GM19351 (cell line): ENCODE results near the gene HECW1.
"Not testable (repeated sequence)": the region's sequence is repeated elsewhere in the genome, so short reads cannot be mapped to it uniquely, and the experiment has no call there.

ENCODE experiments used
- ATAC-seq: cut with Tn5 transposase; IDR thresholded peaks from one replicate; pipeline ENCODE4 v1.9.1; 2021; ENCODE audit warnings: mild to moderate bottlenecking, moderate library complexity; ENCODE audit not compliant: unreplicated experiment

HECW1 gene

DNA sequence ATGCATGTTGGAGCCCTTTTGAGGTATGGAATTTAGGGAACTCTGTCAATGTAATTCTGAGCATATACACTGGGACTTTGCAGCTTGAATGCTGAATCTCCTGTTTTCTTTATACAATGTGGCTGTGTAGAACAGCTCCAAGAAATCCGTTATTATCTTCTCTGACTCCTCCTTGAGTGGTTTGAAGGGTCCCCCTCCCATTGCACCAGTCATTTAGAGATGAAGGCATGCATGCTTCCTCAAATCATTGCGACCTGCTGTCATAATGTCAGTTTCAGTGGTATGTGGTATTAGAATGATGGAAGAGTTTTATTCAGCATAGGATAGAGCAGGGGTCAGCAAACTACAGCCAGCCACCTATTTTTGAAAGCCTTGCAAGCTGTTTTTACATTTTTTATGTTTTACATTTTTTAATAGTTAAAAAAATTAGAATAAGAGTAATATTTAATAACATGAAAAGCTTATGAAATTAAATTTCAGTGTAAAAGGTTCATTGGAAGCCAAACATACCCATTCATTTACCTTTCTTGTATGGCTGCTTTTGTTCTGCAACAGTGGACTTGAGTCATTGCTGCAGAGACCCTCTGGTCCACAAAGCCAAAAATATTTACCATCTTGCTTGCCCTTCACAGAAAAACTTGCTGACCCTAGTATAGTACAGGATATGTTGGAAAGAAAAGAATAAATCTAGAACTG lies 478.6 kb downstream of the HECW1 start:
- peak; percentile 75 for ATAC-seq

DNA sequence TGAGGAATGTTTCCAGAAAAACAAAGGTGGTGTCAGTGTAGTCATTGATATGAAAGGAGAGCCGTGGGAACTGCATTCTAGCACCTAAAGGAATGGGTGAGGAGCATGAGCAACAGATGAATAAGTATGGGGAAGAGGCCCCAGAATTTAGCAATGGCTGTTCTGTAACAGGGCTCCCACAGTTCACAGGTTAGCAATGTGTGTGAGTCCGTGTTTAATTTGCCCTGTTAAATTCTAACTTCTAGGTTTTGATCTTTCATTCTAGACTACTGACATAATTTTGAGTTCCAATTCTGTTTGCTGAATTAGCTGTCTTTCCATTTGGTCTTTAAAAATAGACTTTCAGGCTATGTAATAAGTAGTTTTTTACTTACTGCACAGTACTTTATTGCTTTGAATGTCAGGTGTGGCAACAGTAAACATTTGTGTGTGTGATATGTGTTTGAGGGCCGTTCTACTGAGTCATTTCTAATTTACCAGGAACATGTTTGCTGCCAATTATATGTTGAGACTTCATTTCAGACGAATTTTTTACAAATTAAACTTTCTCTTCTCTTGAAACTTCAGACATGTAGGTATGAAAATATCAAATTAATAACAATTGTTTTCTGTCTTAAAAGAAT lies 479.2 kb downstream of the HECW1 start:
- peak; percentile 19 for ATAC-seq

GRCh38 chr7:43592326-43592725 lies 479.9 kb downstream of the HECW1 start:
- ATAC-seq: no peak

GRCh38 chr7:43593010-43593409 lies 480.6 kb downstream of the HECW1 start:
- ATAC-seq: no peak

- ATAC-seq: no peak
Measured at GRCh38 chr7:43594020-43594419, 481.6 kb downstream of the HECW1 start.

- ATAC-seq: not testable (repeated sequence)
Measured at GRCh38 chr7:43596426-43596825, 484.0 kb downstream of the HECW1 start.

- ATAC-seq: no peak
Measured at GRCh38 chr7:43600056-43600455, 487.6 kb downstream of the HECW1 start.

DNA sequence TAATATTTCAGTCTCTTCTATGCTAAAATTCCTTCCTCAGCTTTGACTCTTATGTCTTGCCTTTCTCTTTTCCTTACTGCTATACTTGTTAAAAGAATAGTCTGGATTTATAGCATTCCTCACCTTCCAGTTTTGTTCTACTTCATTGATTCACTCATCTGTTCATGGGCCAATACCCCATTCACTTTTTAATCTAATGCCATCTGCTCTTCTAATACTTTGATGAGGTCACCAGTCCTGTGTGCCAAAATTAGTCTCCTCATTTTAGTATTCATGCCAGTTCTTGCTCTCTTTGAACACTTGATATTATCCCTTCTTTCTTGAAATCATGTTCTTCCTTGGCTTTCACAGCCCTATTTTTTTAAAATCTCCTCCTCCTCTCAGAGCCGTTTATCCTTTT lies 489.8 kb downstream of the HECW1 start:
- ATAC-seq: no peak

GRCh38 chr7:43604251-43604650 lies 491.8 kb downstream of the HECW1 start:
- no peak for ATAC-seq

DNA sequence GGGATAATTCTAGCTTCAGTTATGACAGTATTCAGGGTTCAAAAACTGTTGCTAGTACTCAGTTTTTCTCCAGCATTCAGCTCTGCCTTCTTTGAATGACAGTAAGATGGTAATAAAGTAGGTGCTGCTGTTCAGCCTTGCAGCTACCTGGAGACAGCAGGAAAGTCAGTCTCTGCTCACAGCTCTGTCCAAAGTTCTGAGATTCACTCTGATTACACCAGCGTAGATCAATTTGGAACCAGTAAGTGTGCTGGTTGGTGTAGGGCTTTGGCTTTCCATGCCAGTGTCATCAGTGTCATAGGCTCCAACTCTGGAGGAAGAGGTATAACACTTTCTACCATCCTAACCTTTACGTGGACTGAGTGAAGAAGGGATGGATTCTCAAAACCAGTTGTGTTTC lies 496.6 kb downstream of the HECW1 start:
- no peak for ATAC-seq

DNA sequence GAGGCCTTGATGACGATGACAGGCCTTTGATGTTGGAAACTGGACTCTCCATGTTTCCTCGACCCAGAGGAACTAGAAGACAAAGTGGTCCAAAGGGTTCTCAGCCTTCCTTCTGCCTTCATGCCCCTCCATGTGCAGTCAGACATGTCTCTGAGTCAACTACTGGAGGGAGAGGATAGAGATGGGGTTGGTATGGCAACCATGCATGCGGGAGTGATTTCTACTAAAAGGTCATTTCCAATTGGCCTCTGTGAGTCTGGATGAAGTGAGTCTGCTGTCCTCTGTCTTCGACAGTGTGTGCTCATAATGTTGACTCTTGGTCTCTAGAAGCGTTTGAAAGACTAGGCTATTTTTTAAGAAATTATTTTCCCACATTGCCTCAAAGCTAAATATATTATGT lies 499.7 kb downstream of the HECW1 start:
- ATAC-seq: no peak

GRCh38 chr7:43612599-43613589 lies 500.4 kb downstream of the HECW1 start:
- peak; percentile 87 for ATAC-seq
